ENCODE results near the gene LYZL4.

Gene LYZL4

DNA sequence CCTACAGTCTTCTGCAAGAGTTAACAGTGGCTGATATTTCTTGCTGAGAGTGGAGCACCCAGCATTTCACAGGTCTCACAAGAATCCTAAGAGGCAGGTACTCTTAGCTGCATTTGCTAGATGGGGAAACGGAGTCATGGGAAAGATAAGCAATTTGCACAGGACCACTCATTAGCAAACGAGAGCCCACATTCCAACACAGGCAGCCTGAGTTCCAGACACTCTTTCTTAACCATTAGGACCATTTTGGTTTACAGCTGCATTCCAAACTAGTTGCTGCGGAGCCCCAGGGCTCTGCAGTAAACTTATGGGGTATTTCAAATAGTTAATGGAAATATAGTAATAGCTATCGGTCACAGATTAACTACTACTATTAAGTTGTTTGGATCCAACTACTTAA is 42.5 kb downstream of the LYZL4 start:
- Mint-ChIP-seq H3K9me3 (peaks cover 10% of the 10 kb centered on the region), H3K27ac (no peak overlapping the region), H3K27me3 (no peaks in the 10 kb centered on the region), H3K4me3 (no peak overlapping the region), H3K36me3 (peaks cover 5% of the 10 kb centered on the region), H3K4me1 (no peaks in the 10 kb centered on the region)
- no peak for ATAC-seq

- H3K27ac Mint-ChIP-seq, result no peak overlapping the region
Measured at GRCh38 chr3:42366550-42366949, 43.9 kb downstream of the LYZL4 start.

DNA sequence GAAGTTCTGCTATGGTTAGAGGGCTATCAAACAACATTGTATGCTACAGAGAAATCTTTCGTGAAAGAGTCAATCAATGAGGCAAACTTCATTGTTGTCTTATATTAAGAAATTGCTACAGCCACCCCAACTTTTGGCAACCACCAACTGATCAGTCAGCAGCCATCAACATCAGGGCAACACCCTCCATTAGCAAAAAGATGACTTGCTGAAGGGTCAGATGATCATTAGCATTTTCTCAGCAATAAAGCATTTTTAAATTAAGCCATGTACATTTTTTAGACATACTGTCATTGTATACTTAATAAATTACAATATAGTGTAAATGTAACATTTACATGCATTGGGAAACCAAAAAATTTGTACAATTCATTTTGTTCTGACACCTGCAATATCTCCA is 53.1 kb downstream of the LYZL4 start:
- no peak for ATAC-seq
- peaks cover 8% of the 10 kb centered on the region for H3K27me3 Mint-ChIP-seq
- no peaks in the 10 kb centered on the region for H3K36me3 Mint-ChIP-seq
- H3K9me3 Mint-ChIP-seq, result no peaks in the 10 kb centered on the region
- no peak overlapping the region for H3K27ac Mint-ChIP-seq
- no peaks in the 10 kb centered on the region for H3K4me1 Mint-ChIP-seq
- no peak overlapping the region for H3K4me3 Mint-ChIP-seq

More at GRCh38 chr3:42366550-42366949, 43.9 kb downstream of the LYZL4 start:
- no peak for ATAC-seq
- Mint-ChIP-seq H3K4me3 (no peak overlapping the region), H3K27me3 (no peaks in the 10 kb centered on the region), H3K36me3 (peaks cover 5% of the 10 kb centered on the region), H3K9me3 (peaks cover 10% of the 10 kb centered on the region), H3K4me1 (no peaks in the 10 kb centered on the region)

GRCh38 chr3:42355612-42356011 is 54.8 kb downstream of the LYZL4 start:
- H3K27me3 Mint-ChIP-seq, result peaks cover 11% of the 10 kb centered on the region
- no peak overlapping the region for H3K4me3 Mint-ChIP-seq
- no peaks in the 10 kb centered on the region for H3K36me3 Mint-ChIP-seq
- H3K4me1 Mint-ChIP-seq, result no peaks in the 10 kb centered on the region
- no peak overlapping the region for H3K27ac Mint-ChIP-seq
- H3K9me3 Mint-ChIP-seq, result peaks cover 3% of the 10 kb centered on the region
- ATAC-seq, result no peak

DNA sequence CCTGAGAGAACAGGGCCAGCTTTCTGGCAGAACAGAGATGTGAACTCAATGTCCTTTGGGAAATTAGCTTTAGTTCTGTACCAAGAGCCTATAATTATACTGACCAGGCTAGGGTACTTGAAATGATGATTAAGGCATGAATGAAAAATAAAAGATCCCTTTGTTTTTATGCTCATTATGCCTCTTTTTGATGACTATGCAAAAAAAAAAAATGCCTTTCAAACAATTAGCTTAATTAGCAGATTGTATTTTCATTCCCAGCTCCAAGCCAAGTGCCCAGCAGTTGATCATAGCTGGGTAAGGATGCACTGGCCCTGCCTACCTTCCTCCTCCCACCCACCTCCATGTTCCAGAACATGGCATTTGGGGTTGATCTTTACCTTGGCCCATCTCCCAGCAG is 56.8 kb downstream of the LYZL4 start:
- Mint-ChIP-seq H3K27ac (no peak overlapping the region), H3K4me1 (no peaks in the 10 kb centered on the region), H3K9me3 (peaks cover 3% of the 10 kb centered on the region), H3K4me3 (no peak overlapping the region), H3K36me3 (no peaks in the 10 kb centered on the region), H3K27me3 (peaks cover 23% of the 10 kb centered on the region)
- ATAC-seq, result no peak

DNA sequence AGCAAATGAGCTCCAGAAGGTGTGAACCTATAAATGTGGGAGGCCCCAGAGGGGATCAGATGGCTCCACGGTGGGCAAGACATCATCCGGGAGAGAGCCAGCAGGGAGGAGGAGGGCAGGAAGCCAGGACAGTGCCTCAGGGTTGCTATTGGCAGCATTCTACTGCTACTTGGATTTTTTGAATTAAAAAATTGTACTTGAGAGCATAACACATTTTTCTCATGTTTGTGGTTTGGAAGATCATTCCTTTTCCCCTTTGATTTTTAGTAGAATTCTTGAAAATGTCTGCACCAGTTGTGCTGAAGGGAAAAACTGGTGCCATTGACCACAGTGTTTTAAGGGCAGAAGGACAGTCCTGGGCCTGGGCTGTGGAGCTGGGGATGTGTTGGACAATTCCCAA is 59.2 kb downstream of the LYZL4 start:
- no peak for ATAC-seq
- peaks cover 3% of the 10 kb centered on the region for H3K9me3 Mint-ChIP-seq
- H3K4me3 Mint-ChIP-seq, result no peak overlapping the region
- H3K27me3 Mint-ChIP-seq, result peaks cover 24% of the 10 kb centered on the region
- H3K36me3 Mint-ChIP-seq, result no peaks in the 10 kb centered on the region
- no peaks in the 10 kb centered on the region for H3K4me1 Mint-ChIP-seq
- H3K27ac Mint-ChIP-seq, result no peak overlapping the region

GRCh38 chr3:42349765-42350594 is 60.4 kb downstream of the LYZL4 start:
- no peaks in the 10 kb centered on the region for H3K36me3 Mint-ChIP-seq
- peaks cover 3% of the 10 kb centered on the region for H3K9me3 Mint-ChIP-seq
- no peak overlapping the region for H3K4me3 Mint-ChIP-seq
- H3K4me1 Mint-ChIP-seq, result no peaks in the 10 kb centered on the region
- ATAC-seq, result no peak
- H3K27me3 Mint-ChIP-seq, result peaks cover 28% of the 10 kb centered on the region
- no peak overlapping the region for H3K27ac Mint-ChIP-seq

- Mint-ChIP-seq H3K27ac (no peak overlapping the region), H3K4me3 (no peak overlapping the region), H3K9me3 (peaks cover 3% of the 10 kb centered on the region), H3K4me1 (no peaks in the 10 kb centered on the region), H3K27me3 (peaks cover 43% of the 10 kb centered on the region), H3K36me3 (no peaks in the 10 kb centered on the region)
- no peak for ATAC-seq
Measured at GRCh38 chr3:42347928-42348327, 62.5 kb downstream of the LYZL4 start.

All from stimulated activated memory B cell treated with anti-CD40 and anti-IgM and Interleukin-4, amounts not matched to agents 10 μg/mL and 1 μg/mL and 100 μg/mL, for 72 hours (primary cell).